DOHH2 (cell line): ENCODE results near the gene ICOSLG.

Experiments
- H3F3A ChIP-seq: fragments of 200-600 bp; sonication (generic), shearing (Covaris generic); 2 replicates; pipeline ENCODE4 v1.6.0; 2016; ENCODE audit warnings: antibody characterized with exemption, mild to moderate bottlenecking; ENCODE audit not compliant: control insufficient read depth, insufficient read depth
- H3K27ac ChIP-seq: fragments of 200-600 bp; sonication (generic); 2 replicates; pipeline ENCODE4 v1.5.1; 2014; ENCODE audit warnings: low read depth, mild to moderate bottlenecking, low read length, moderate library complexity
- H3K27me3 ChIP-seq: fragments of 200-600 bp; sonication (generic); 2 replicates; pipeline ENCODE4 v1.6.1; 2014; ENCODE audit warnings: mild to moderate bottlenecking, low read length, mixed read lengths; ENCODE audit not compliant: control insufficient read depth
- H3K36me3 ChIP-seq: fragments of 200-600 bp; sonication (generic); 2 replicates; pipeline ENCODE4 v1.6.1; 2014; ENCODE audit warnings: mild to moderate bottlenecking, low read length, moderate library complexity, mixed read lengths; ENCODE audit not compliant: control insufficient read depth
- H3K4me1 ChIP-seq: fragments of 200-600 bp; sonication (generic); 2 replicates; pipeline ENCODE4 v1.6.1; 2014; ENCODE audit warnings: mild to moderate bottlenecking, low read length, mixed read lengths; ENCODE audit not compliant: control insufficient read depth
- H3K4me2 ChIP-seq: fragments of 200-600 bp; sonication (generic); 2 replicates; pipeline ENCODE4 v1.6.0; 2014; ENCODE audit warnings: mild to moderate bottlenecking, low read length, moderate library complexity
- H3K4me3 ChIP-seq: fragments of 200-600 bp; sonication (generic); 2 replicates; pipeline ENCODE4 v1.5.1; 2014; ENCODE audit warnings: mild to moderate bottlenecking, low read length, mixed read lengths
- H3K79me2 ChIP-seq: fragments of 200-600 bp; sonication (generic); 2 replicates; pipeline ENCODE4 v1.6.1; 2014; ENCODE audit warnings: mild to moderate bottlenecking, low read length, mixed read lengths; ENCODE audit not compliant: control insufficient read depth
- H3K9me2 ChIP-seq: fragments of 200-600 bp; sonication (generic); replicated peaks from 2 replicates; pipeline ENCODE4 v1.6.1; 2014; ENCODE audit warnings: mild to moderate bottlenecking, low read length, mixed read lengths; ENCODE audit not compliant: control insufficient read depth
- H3K9me3 ChIP-seq: fragments of 200-600 bp; sonication (generic); 2 replicates; pipeline ENCODE4 v1.6.1; 2014; ENCODE audit warnings: antibody characterized with exemption, low read length, mixed read lengths; ENCODE audit not compliant: control insufficient read depth, insufficient read depth
- H4K20me1 ChIP-seq: fragments of 200-600 bp; sonication (generic); 2 replicates; pipeline ENCODE4 v1.6.0; 2014; ENCODE audit warnings: low read depth, mild to moderate bottlenecking, antibody characterized with exemption, low read length, moderate library complexity; ENCODE audit not compliant: control insufficient read depth, insufficient read depth
- CTCF ChIP-seq: fragments of 200-600 bp; sonication (generic); IDR thresholded peaks from one replicate; pipeline ENCODE4 v1.5.1; 2014; ENCODE audit warnings: antibody characterized with exemption, mild to moderate bottlenecking, low read depth, low read length; ENCODE audit not compliant: poor library complexity, severe bottlenecking
- EZH2phosphoT487 ChIP-seq: fragments of 200-600 bp; sonication (generic); IDR thresholded peaks from 2 replicates; pipeline ENCODE4 v1.6.1; 2017; ENCODE audit warnings: borderline replicate concordance, mild to moderate bottlenecking, antibody characterized with exemption, low read length, moderate library complexity, mixed read lengths

The ICOSLG gene

GRCh38 chr21:44267655-44268142 is 27.0 kb upstream of the ICOSLG start:
- Histone ChIP-seq H3K4me3 (no peak overlapping the region), H3K36me3 (no peaks in the 10 kb centered on the region), H3K9me2 (no peaks in the 10 kb centered on the region), H3K4me1 (no peaks in the 10 kb centered on the region), H3F3A (no peaks in the 10 kb centered on the region), H3K27ac (no peak overlapping the region), H4K20me1 (no peaks in the 10 kb centered on the region), H3K4me2 (no peak overlapping the region), H3K27me3 (no peaks in the 10 kb centered on the region), H3K79me2 (no peaks in the 10 kb centered on the region), H3K9me3 (no peaks in the 10 kb centered on the region)
- TF ChIP-seq EZH2phosphoT487 (no peak), CTCF (peak; percentile 52)

- Histone ChIP-seq H3K36me3 (no peaks in the 10 kb centered on the region), H3F3A (no peaks in the 10 kb centered on the region), H3K9me2 (no peaks in the 10 kb centered on the region), H4K20me1 (no peaks in the 10 kb centered on the region), H3K79me2 (no peaks in the 10 kb centered on the region), H3K27ac (no peak overlapping the region), H3K4me3 (no peak overlapping the region), H3K9me3 (no peaks in the 10 kb centered on the region), H3K4me1 (no peaks in the 10 kb centered on the region), H3K27me3 (peaks cover 5% of the 10 kb centered on the region; the same call in 1 of the 2 replicates), H3K4me2 (no peak overlapping the region)
- no peak for TF ChIP-seq CTCF
- TF ChIP-seq EZH2phosphoT487, result no peak
Measured at GRCh38 chr21:44265734-44266270, 25.1 kb upstream of the ICOSLG start.

- H3K4me2 ChIP-seq, result no peak overlapping the region
- H4K20me1 ChIP-seq, result no peaks in the 10 kb centered on the region
- no peaks in the 10 kb centered on the region for H3F3A ChIP-seq
- H3K9me2 ChIP-seq, result no peaks in the 10 kb centered on the region
- no peak overlapping the region for H3K4me3 ChIP-seq
- no peak overlapping the region for H3K27ac ChIP-seq
- H3K36me3 ChIP-seq, result no peaks in the 10 kb centered on the region
- no peaks in the 10 kb centered on the region for H3K79me2 ChIP-seq
- H3K4me1 ChIP-seq, result no peaks in the 10 kb centered on the region
- H3K27me3 ChIP-seq, result peaks cover 5% of the 10 kb centered on the region; the same call in 1 of the 2 replicates
- H3K9me3 ChIP-seq, result no peaks in the 10 kb centered on the region
- no peak for TF ChIP-seq CTCF
- no peak for TF ChIP-seq EZH2phosphoT487
Measured at GRCh38 chr21:44263768-44264167, 23.0 kb upstream of the ICOSLG start.
